SK-N-SH (cell line): Measurements from ENCODE around the gene POLE3. TPM values are rescaled to one million over a fixed set of nuclear protein-coding genes. Genes with fewer than 3 reads are reported as not detected.
A peak's percentile ranks its signal among the peaks of the same experiment; 100 is the strongest.

ENCODE experiments used
- CTCF ChIA-PET: fragments of 300-600, 350-600 bp; formaldehyde crosslinking; extraction: SDS; loops from one replicate; lab custom pipeline; 2021; lab: Yijun Ruan, JAX
- POLR2A ChIA-PET: fragments of 350-600 bp; sonication (Branson Sonifier 250); formaldehyde crosslinking; extraction: SDS; loops from one replicate; lab custom pipeline; 2020; ENCODE audit warnings: antibody characterized with exemption, inconsistent platforms; lab: Yijun Ruan, JAX
- DNase-seq: peaks from one replicate; pipeline ENCODE4 v3.0.0; 2012
- H2AFZ ChIP-seq: fragments of 200-600 bp; sonication (generic); 2 replicates; pipeline ENCODE4 v1.8.1; 2016; ENCODE audit warnings: antibody characterized with exemption, mild to moderate bottlenecking, low read depth
- H3F3A ChIP-seq: fragments of 200-600 bp; sonication (generic); replicated peaks from 2 replicates; pipeline ENCODE3; 2016; ENCODE audit warnings: antibody characterized with exemption, mild to moderate bottlenecking; ENCODE audit not compliant: insufficient read depth
- H3K27ac ChIP-seq, 2 experiments: fragments of 200-500 bp in 1 of 2; fragments of 200-600 bp in 1 of 2; sonication (Bioruptor generic) in 1 of 2; sonication (generic), shearing (Covaris generic) in 1 of 2; 2 replicates each; pipeline versions ENCODE4 v1.5.1 to v1.6.1; 2014 to 2016; ENCODE audit warnings: low read depth in 2 of 2, inconsistent platforms in 1 of 2, low read length in 1 of 2, mild to moderate bottlenecking in 1 of 2, mixed read lengths in 1 of 2
- H3K27me3 ChIP-seq: fragments of 200-600 bp; sonication (generic), shearing (Covaris generic); 2 replicates; pipeline ENCODE4 v1.6.1; 2016; ENCODE audit warnings: mixed run types; ENCODE audit not compliant: insufficient read depth
- H3K36me3 ChIP-seq, 2 experiments: fragments of 200-500 bp in 1 of 2; fragments of 200-600 bp in 1 of 2; sonication (Bioruptor generic) in 1 of 2; sonication (generic) in 1 of 2; replicated peaks in 1 of 2; 2 replicates each; pipeline versions ENCODE3 to v1.5.1; 2014 to 2016; ENCODE audit warnings: low read length in 1 of 2, mild to moderate bottlenecking in 1 of 2; ENCODE audit not compliant: insufficient read depth in 2 of 2, control insufficient read depth in 1 of 2
- H3K4me1 ChIP-seq, 2 experiments: fragments of 200-500 bp in 1 of 2; fragments of 200-600 bp in 1 of 2; sonication (Bioruptor generic) in 1 of 2; sonication (generic), shearing (Covaris generic) in 1 of 2; 2 replicates each; pipeline versions ENCODE4 v1.5.1 to v1.6.1; 2014 to 2016; ENCODE audit warnings: low read depth in 1 of 2, low read length in 1 of 2, mixed run types in 1 of 2; ENCODE audit not compliant: insufficient read depth in 2 of 2, control insufficient read depth in 1 of 2
- H3K4me2 ChIP-seq: fragments of 200-600 bp; sonication (generic), shearing (Covaris generic); 2 replicates; pipeline ENCODE4 v1.6.1; 2017; ENCODE audit warnings: mixed run types
- H3K4me3 ChIP-seq, 2 experiments: fragments of 200-500 bp in 1 of 2; fragments of 200-600 bp in 1 of 2; sonication (Bioruptor generic) in 1 of 2; sonication (generic), shearing (Covaris generic) in 1 of 2; 2 replicates each; pipeline versions ENCODE4 v1.5.1 to v1.8.1; 2014 to 2016; ENCODE audit warnings: low read depth in 2 of 2, inconsistent platforms in 1 of 2, low read length in 1 of 2, mild to moderate bottlenecking in 1 of 2, mixed read lengths in 1 of 2, moderate library complexity in 1 of 2
- H3K79me2 ChIP-seq: fragments of 200-600 bp; sonication (generic); 2 replicates; pipeline ENCODE4 v1.8.1; 2017; ENCODE audit warnings: mild to moderate bottlenecking; ENCODE audit not compliant: insufficient read depth
- H3K9ac ChIP-seq: fragments of 200-600 bp; sonication (generic); 2 replicates; pipeline ENCODE4 v1.6.1; 2017; ENCODE audit warnings: mixed run types
- H3K9me2 ChIP-seq: fragments of 200-600 bp; sonication (generic); 2 replicates; pipeline ENCODE4 v1.6.1; 2017; ENCODE audit warnings: mixed run types
- H3K9me3 ChIP-seq: fragments of 200-600 bp; sonication (generic); 2 replicates; pipeline ENCODE4 v1.6.1; 2017; ENCODE audit warnings: mixed run types, mild to moderate bottlenecking, moderate library complexity
- H4K20me1 ChIP-seq: fragments of 200-600 bp; sonication (generic); 2 replicates; pipeline ENCODE4 v1.6.1; 2017; ENCODE audit warnings: mild to moderate bottlenecking, mixed run types; ENCODE audit not compliant: insufficient read depth
- CHD2 ChIP-seq: fragments of 150-350 bp; IDR thresholded peaks from 2 replicates; pipeline ENCODE4 v1.6.1; 2018; ENCODE audit warnings: low read length; ENCODE audit not compliant: partially characterized antibody
- EZH2phosphoT487 ChIP-seq: fragments of 200-600 bp; sonication (generic); IDR thresholded peaks from 2 replicates; pipeline ENCODE4 v1.6.1; 2017; ENCODE audit warnings: low read depth, mixed run types, mild to moderate bottlenecking, antibody characterized with exemption, moderate library complexity, borderline replicate concordance
- FOXJ3 ChIP-seq: sonication (generic); formaldehyde crosslinking; IDR thresholded peaks from 2 replicates; pipeline ENCODE4 v1.5.1; 2020; ENCODE audit warnings: mild to moderate bottlenecking, missing genetic modification reagents
- FOXM1 ChIP-seq: IDR thresholded peaks from 2 replicates; pipeline ENCODE4 v1.4.0; 2012; ENCODE audit warnings: low read depth, mild to moderate bottlenecking
- GABPA ChIP-seq: IDR thresholded peaks from 2 replicates; pipeline ENCODE4 v1.4.0; 2012; ENCODE audit warnings: low read depth, mild to moderate bottlenecking
- JUND ChIP-seq: IDR thresholded peaks from 2 replicates; pipeline ENCODE4 v1.4.0; 2012
- MEF2A ChIP-seq: IDR thresholded peaks from 2 replicates; pipeline ENCODE4 v1.4.0; 2012; ENCODE audit warnings: low read depth, borderline replicate concordance
- NFIC ChIP-seq: IDR thresholded peaks from 2 replicates; pipeline ENCODE4 v1.4.0; 2012; ENCODE audit warnings: borderline replicate concordance
- NRF1 ChIP-seq: IDR thresholded peaks from 2 replicates; pipeline ENCODE4 v1.6.1; 2012; ENCODE audit warnings: low read depth, mild to moderate bottlenecking, low read length
- RAD21 ChIP-seq: IDR thresholded peaks from 2 replicates; pipeline ENCODE4 v1.6.1; 2012; ENCODE audit warnings: mild to moderate bottlenecking, low read length
- RCOR1 ChIP-seq: fragments of 150-350 bp; IDR thresholded peaks from 2 replicates; pipeline ENCODE4 v1.6.1; 2017; ENCODE audit warnings: antibody characterized with exemption, low read length
- RFX5 ChIP-seq: IDR thresholded peaks from 2 replicates; pipeline ENCODE4 v1.6.1; 2012; ENCODE audit warnings: mild to moderate bottlenecking, improper control_type of control experiment, low read length
- SMC3 ChIP-seq: IDR thresholded peaks from 2 replicates; pipeline ENCODE4 v1.6.1; 2012; ENCODE audit warnings: low read depth, low read length, improper control_type of control experiment
- TAF1 ChIP-seq: IDR thresholded peaks from 2 replicates; pipeline ENCODE4 v1.6.1; 2012; ENCODE audit warnings: low read depth, mild to moderate bottlenecking, low read length, moderate library complexity, borderline replicate concordance
- TCF12 ChIP-seq: IDR thresholded peaks from 2 replicates; pipeline ENCODE4 v1.4.0; 2012
- TEAD4 ChIP-seq: IDR thresholded peaks from 2 replicates; pipeline ENCODE4 v1.4.0; 2012; ENCODE audit warnings: mild to moderate bottlenecking, borderline replicate concordance; ENCODE audit not compliant: insufficient read depth
- USF1 ChIP-seq: IDR thresholded peaks from 2 replicates; pipeline ENCODE4 v1.4.0; 2012; ENCODE audit warnings: low read depth, borderline replicate concordance
- YY1 ChIP-seq: IDR thresholded peaks from 2 replicates; pipeline ENCODE4 v1.4.0; 2012; ENCODE audit warnings: low read depth, mild to moderate bottlenecking
- whole genome bisulfite sequencing: methylation state at CpG from one replicate; pipeline ENCODE4 v1.1.6; 2017; ENCODE audit warnings: low lambda C conversion rate; 5-methylcytosine and 5-hydroxymethylcytosine counted together
- polyA plus RNA-seq, 3 experiments: library from polyadenylated mRNA; depleted of rRNA; stranded (reverse); fragments of >200 nt; gene quantifications; 2 replicates each; pipeline ENCODE4 v1.2.3, GENCODE V29; 2012
- TF ChIP-seq, protein P1 (sequence below): IDR thresholded peaks from 2 replicates; pipeline ENCODE4; 2012
- TF ChIP-seq, protein P2 (sequence below): IDR thresholded peaks from 2 replicates; pipeline ENCODE4 v1.4.0; 2012; ENCODE audit warnings: low read depth, borderline replicate concordance

POLE3 gene
- polyA plus RNA-seq, 1 of the 3 experiments (the other 2 are of a cell fraction), result 40.1 TPM

DNA sequence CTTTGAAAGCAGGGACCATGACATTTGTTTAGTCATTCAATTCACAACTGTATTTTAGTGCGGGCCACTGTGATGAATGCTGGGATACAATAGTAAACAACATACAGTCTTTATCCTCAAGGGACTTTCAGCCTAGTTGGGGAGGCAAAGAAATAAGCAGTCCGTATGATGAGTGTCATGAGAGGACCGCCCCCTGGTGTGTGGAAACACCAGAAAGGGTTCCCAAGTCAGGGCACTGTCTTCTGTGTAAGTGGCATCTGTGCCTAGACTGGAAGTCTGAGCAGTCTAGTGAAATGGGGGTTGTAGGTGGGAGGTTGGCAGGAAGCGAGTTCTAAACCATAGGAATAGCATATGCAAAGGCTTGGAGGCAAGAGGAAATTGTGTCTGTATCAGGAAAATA, 6.9 kb upstream of the POLE3 start (continued):
- TF ChIP-seq YY1 (no peak), TAF1 (no peak), NRF1 (no peak), EZH2phosphoT487 (no peak), TEAD4 (no peak)

DNA sequence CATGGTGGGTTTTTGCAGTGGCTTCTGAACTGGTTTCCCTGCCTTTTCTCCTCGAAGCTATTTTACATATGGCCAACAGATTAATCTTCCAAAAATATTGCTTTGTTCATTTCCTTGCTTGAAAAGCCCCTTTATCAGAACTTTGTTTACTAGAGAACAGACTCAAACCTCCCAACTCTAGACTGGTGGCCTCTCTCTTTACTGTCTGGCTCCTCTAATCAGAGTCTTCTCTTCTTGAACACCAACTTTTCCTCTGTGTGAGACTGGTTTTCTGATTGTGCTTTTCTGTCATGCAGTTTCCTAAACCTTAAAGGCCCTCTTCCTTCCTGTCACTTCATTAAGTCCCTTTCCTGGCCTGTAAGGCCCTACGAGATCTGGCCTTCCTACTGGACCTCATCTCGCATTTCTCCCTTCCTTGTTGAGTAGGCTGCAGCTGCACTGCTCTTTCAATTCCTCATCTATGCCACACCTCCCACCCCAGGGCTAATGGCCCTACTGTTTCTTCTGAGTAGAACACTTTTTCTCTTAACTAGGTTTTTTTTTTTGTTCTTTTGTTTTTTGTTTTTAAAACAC, 5.8 kb upstream of the POLE3 start:
- Histone ChIP-seq H3K9me3 (no peaks in the 10 kb centered on the region), H2AFZ (no peak overlapping the region), H3K4me2 (no peak overlapping the region), H3K27ac (no peak overlapping the region), H3K36me3 (no peaks in the 10 kb centered on the region), H3K27me3 (no peaks in the 10 kb centered on the region), H3K9me2 (no peaks in the 10 kb centered on the region), H3K9ac (no peak overlapping the region), H3K79me2 (no peaks in the 10 kb centered on the region), H3F3A (peaks cover 5% of the 10 kb centered on the region), H3K4me1 (no peaks in the 10 kb centered on the region), H3K4me3 (no peak overlapping the region), H4K20me1 (no peaks in the 10 kb centered on the region)
- WGBS, result 65% methylated on average over 3 of the region's 3 CpGs
- CTCF ChIA-PET, result interaction anchor here (1.2 to 1.4 kb wide), 2 partner anchors 175 to 266 kb away, joined by 3 read pairs; no protein-coding TSS in a partner anchor
- TF ChIP-seq USF1 (no peak), MEF2A (no peak), SMC3 (no peak), RCOR1 (no peak), TCF12 (no peak), GABPA (no peak), TAF1 (no peak), RFX5 (no peak), NFIC (no peak)
- POLR2A ChIA-PET, result no interaction called here
- no peak for DNase-seq

- Histone ChIP-seq H2AFZ (peak overlapping the region; percentile 80), H3K4me1 (peaks cover 0 to 7% of the 10 kb centered on the region in 2 experiments; a peak in 1 of 4 replicates), H4K20me1 (no peaks in the 10 kb centered on the region), H3K79me2 (peaks cover 24% of the 10 kb centered on the region), H3K4me3 (peak overlapping the region; percentile 81 to 88), H3K27me3 (no peaks in the 10 kb centered on the region), H3K9me3 (no peaks in the 10 kb centered on the region), H3K4me2 (peak overlapping the region; percentile 99), H3F3A (peaks cover 23% of the 10 kb centered on the region), H3K36me3 (peaks cover 15 to 20% of the 10 kb centered on the region in 2 experiments), H3K27ac (peak overlapping the region; percentile 96), H3K9ac (peak overlapping the region; percentile 94), H3K9me2 (no peaks in the 10 kb centered on the region)
- TF ChIP-seq CHD2 (no peak), SMC3 (no peak), JUND (no peak), MEF2A (no peak), TCF12 (no peak), TEAD4 (no peak), NFIC (no peak), FOXJ3 (no peak), EZH2phosphoT487 (no peak), NRF1 (no peak), YY1 (no peak), GABPA (no peak), RAD21 (no peak), FOXM1 (no peak)
- TF ChIP-seq, protein P1, sequence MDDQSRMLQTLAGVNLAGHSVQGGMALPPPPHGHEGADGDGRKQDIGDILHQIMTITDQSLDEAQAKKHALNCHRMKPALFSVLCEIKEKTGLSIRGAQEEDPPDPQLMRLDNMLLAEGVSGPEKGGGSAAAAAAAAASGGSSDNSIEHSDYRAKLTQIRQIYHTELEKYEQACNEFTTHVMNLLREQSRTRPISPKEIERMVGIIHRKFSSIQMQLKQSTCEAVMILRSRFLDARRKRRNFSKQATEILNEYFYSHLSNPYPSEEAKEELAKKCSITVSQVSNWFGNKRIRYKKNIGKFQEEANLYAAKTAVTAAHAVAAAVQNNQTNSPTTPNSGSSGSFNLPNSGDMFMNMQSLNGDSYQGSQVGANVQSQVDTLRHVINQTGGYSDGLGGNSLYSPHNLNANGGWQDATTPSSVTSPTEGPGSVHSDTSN, result no peak
- TF ChIP-seq, protein P2, sequence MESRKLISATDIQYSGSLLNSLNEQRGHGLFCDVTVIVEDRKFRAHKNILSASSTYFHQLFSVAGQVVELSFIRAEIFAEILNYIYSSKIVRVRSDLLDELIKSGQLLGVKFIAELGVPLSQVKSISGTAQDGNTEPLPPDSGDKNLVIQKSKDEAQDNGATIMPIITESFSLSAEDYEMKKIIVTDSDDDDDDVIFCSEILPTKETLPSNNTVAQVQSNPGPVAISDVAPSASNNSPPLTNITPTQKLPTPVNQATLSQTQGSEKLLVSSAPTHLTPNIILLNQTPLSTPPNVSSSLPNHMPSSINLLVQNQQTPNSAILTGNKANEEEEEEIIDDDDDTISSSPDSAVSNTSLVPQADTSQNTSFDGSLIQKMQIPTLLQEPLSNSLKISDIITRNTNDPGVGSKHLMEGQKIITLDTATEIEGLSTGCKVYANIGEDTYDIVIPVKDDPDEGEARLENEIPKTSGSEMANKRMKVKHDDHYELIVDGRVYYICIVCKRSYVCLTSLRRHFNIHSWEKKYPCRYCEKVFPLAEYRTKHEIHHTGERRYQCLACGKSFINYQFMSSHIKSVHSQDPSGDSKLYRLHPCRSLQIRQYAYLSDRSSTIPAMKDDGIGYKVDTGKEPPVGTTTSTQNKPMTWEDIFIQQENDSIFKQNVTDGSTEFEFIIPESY, result no peak
- WGBS, result 2% methylated on average over 12 of the region's 20 CpGs
- ChIA-PET POLR2A (interaction anchor here (0.7 to 2.5 kb wide), 16 partner anchors 8 to 240 kb away, joined by 3 to 19 read pairs (median 3); partner anchors contain the start of genes ALAD, CDC26, HDHD3 and PRPF4), CTCF (interaction anchor here (0.8 to 14.1 kb wide), 12 partner anchors 9 to 248 kb away, joined by 3 to 145 read pairs (median 9); partner anchors contain the start of genes ALAD, CDC26 and PRPF4)
- DNase-seq, result no peak
Observed at GRCh38 chr9:113409883-113410206, 630 bp downstream of the POLE3 start.
